Embryonic facial prominence (tissue), 1 donor: ENCODE results near the gene ERCC1.

Experiments
- DNase-seq: peaks from one replicate; pipeline ENCODE4 v3.0.0-alpha.2; 2016; ENCODE audit errors: extremely low spot score

The ERCC1 gene

GRCh38 chr19:45405435-45406225 is 18.1 kb downstream of the ERCC1 start:
- peak; percentile 64 for DNase-seq

- peak; percentile 28 for DNase-seq
These were observed 18.9 kb downstream of the ERCC1 start, which contains the start of gene PPP1R13L for GRCh38 chr19:45404557-45405434. TSS of gene PPP1R13L (minus strand) at chr19:45405069. CDS start at chr19:45398318, 6,751 bp downstream.

- no peak for DNase-seq
These were observed 19.7 kb downstream of the ERCC1 start for GRCh38 chr19:45403781-45404556.

GRCh38 chr19:45403272-45403671 is 20.4 kb downstream of the ERCC1 start:
- no peak for DNase-seq

GRCh38 chr19:45402298-45403061 is 21.2 kb downstream of the ERCC1 start:
- no peak for DNase-seq

GRCh38 chr19:45401815-45402214 is 21.9 kb downstream of the ERCC1 start:
- no peak for DNase-seq

- no peak for DNase-seq
These were observed 23.5 kb downstream of the ERCC1 start for GRCh38 chr19:45400192-45400591.

GRCh38 chr19:45395821-45396617 is 27.7 kb downstream of the ERCC1 start:
- no peak for DNase-seq

GRCh38 chr19:45391871-45392665 is 31.6 kb downstream of the ERCC1 start:
- no peak for DNase-seq

- DNase-seq = no peak
These were observed 32.4 kb downstream of the ERCC1 start for GRCh38 chr19:45391346-45391745.

GRCh38 chr19:45385392-45386221 is 38.1 kb downstream of the ERCC1 start:
- no peak for DNase-seq

GRCh38 chr19:45382426-45382825 is 41.3 kb downstream of the ERCC1 start:
- no peak for DNase-seq

GRCh38 chr19:45380107-45380506 is 43.6 kb downstream of the ERCC1 start:
- no peak for DNase-seq

- DNase-seq = no peak
These were observed 47.5 kb downstream of the ERCC1 start for GRCh38 chr19:45376045-45376724.

GRCh38 chr19:45370410-45371204 is 53.1 kb downstream of the ERCC1 start, which contains the start of gene ERCC2:
TSS of gene ERCC2 (minus strand) at chr19:45370573. CDS start at chr19:45370540, 33 bp downstream.
- DNase-seq = peak; percentile 94

- no peak for DNase-seq
These were observed 54.9 kb downstream of the ERCC1 start for GRCh38 chr19:45368737-45369340.

GRCh38 chr19:45368127-45368526 is 55.6 kb downstream of the ERCC1 start:
- DNase-seq = no peak
